ENCODE results near the gene CHST15. TPM values are rescaled to one million over a fixed set of nuclear protein-coding genes. Genes with fewer than 3 reads are reported as not detected.

Gene CHST15
- total RNA-seq, 2 donors from 2014 or later, result 4.7 to 10.2 TPM

DNA sequence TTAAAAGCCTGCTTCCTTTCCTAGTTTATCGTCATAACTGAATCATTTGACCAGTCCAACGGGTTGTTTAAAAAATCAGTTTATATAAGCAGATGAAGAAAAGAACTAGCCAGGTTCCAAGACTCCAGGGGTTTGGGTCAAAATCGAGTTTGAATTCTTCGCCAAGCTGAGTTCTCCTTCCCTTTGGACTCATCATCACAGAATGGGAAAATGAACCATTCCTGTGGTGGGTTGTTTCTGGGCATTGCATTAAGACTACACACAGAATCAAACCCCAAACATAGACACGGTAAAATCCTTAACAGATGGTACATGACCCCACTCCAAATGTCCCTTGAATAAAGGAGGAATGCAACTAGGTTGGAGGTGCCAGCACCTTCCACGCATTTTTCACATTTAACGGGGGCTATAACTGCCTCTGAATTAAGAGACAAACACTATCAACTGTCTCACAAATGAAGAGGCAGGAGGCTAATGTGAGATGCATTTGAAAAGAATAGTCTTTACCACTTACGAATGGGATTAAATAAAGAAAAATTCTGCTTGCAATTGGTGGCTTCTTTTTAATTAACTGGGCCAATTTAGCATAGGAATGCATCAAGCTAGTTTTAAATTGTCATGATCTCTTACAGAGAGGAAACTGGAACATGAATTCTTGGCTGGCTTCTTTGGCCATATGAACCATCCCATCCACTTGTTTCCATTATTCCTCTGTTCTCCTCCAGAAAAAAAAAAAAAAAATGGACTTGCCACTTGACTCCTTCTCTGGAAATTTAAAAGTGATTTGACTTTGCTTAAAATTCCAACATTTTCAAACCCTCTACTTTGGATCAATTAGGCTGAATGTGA, 61.1 kb downstream of the CHST15 start:
- intact Hi-C loops (cut with DNase I), result no loop called here
- no peak for DNase-seq
- H3K27ac ChIP-seq, result no peak overlapping the region
- H3K4me1 ChIP-seq, result no peaks in the 10 kb centered on the region
- no peak overlapping the region for H3K4me3 ChIP-seq
- no peaks in the 10 kb centered on the region for H3K27me3 ChIP-seq
- TF ChIP-seq, protein P1, sequence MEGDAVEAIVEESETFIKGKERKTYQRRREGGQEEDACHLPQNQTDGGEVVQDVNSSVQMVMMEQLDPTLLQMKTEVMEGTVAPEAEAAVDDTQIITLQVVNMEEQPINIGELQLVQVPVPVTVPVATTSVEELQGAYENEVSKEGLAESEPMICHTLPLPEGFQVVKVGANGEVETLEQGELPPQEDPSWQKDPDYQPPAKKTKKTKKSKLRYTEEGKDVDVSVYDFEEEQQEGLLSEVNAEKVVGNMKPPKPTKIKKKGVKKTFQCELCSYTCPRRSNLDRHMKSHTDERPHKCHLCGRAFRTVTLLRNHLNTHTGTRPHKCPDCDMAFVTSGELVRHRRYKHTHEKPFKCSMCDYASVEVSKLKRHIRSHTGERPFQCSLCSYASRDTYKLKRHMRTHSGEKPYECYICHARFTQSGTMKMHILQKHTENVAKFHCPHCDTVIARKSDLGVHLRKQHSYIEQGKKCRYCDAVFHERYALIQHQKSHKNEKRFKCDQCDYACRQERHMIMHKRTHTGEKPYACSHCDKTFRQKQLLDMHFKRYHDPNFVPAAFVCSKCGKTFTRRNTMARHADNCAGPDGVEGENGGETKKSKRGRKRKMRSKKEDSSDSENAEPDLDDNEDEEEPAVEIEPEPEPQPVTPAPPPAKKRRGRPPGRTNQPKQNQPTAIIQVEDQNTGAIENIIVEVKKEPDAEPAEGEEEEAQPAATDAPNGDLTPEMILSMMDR (IDR thresholded peaks at IDR 0.05), result no peak
- H3K36me3 ChIP-seq, result no peaks in the 10 kb centered on the region
- H3K9me3 ChIP-seq, result no peaks in the 10 kb centered on the region
- H3K9ac ChIP-seq (ENCODE audit: low read depth in 2 of 2, low read length in 2 of 2), result no peak overlapping the region

DNA sequence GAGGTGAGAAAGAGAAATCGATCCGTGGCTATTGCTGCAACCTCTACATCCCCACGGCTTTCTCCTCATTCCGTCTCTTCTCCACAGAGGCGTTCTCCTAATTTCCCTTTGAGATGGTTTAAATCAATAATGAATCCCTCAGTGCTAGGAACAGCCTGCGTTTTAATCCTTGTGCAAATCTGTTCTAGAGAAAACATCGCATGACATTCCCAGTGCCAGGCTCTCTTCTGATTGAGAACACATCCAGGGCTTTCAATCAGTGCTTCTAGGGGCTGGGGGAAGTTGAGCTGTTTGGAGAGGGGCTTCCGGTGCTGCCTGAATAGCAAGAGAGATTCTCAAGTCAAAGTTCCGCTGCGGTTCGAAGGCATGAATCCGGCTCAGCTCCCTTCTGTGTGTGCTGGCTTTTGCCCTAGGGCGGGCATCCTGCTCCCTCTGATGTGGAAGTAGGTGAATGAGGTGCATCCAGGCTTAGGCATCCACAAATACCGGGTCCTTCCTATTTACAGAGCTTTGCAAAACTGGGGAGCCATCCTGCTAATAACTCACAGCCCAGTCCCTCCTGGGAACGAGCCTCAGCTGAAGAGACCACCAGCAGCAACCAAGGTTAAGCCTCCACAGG, 62.8 kb downstream of the CHST15 start:
- no peak overlapping the region for H3K27ac ChIP-seq
- no peaks in the 10 kb centered on the region for H3K4me1 ChIP-seq
- H3K9me3 ChIP-seq, result no peaks in the 10 kb centered on the region
- TF ChIP-seq, protein P1 (IDR thresholded peaks at IDR 0.05), result no peak
- DNase-seq, result no peak
- H3K9ac ChIP-seq (ENCODE audit: low read depth in 2 of 2, low read length in 2 of 2), result no peak overlapping the region
- intact Hi-C loops (cut with DNase I), result no loop called here
- no peak overlapping the region for H3K4me3 ChIP-seq
- H3K36me3 ChIP-seq, result no peaks in the 10 kb centered on the region
- H3K27me3 ChIP-seq, result no peaks in the 10 kb centered on the region

DNA sequence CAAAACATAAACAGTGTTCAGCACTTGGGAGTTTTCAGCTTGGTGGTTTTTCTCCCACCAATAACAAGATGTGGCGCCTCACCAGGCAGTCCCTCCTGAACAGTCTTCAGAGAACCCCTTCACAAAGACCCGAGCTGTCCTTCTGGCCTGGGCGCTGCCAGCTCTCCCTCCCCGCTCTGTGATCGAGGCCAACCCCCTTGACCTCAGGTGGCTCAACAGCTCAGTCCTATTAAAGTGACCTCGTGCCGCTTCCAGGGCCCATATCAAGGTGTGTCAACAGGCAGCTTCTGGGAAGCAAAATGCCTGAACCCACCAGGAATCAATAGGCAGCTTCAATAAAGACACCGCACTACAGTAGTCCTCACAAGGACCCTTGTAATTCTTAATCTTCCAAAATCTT, 63.3 kb downstream of the CHST15 start:
- Histone ChIP-seq H3K9me3 (no peaks in the 10 kb centered on the region), H3K36me3 (no peaks in the 10 kb centered on the region), H3K27ac (no peak overlapping the region), H3K27me3 (no peaks in the 10 kb centered on the region), H3K9ac (ENCODE audit: low read depth in 2 of 2, low read length in 2 of 2) (no peak overlapping the region), H3K4me1 (no peaks in the 10 kb centered on the region), H3K4me3 (no peak overlapping the region)
- no peak for DNase-seq
- intact Hi-C loops (cut with DNase I), result no loop called here
- TF ChIP-seq, protein P1 (IDR thresholded peaks at IDR 0.05), result no peak

DNA sequence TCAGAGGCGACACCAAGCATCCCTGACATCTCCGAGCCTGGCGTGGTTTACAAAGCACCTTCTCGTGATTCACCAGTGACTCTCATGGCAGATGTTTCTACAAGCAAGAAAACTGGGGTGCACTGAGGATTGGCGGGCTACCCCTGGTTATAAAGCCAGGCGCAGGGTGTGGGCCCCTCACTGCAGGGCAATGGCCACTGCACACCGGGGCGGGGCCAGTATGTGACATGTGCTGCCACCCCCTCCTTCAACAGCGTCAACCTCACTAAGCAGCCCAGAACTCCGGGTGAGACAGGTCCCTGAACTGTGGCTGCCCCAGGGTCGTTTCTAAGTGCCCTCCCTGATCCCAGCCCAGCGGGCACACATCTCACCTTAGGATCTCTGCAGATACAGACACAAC, 63.8 kb downstream of the CHST15 start:
- no peak for DNase-seq
- TF ChIP-seq, protein P1 (IDR thresholded peaks at IDR 0.05), result no peak
- H3K9me3 ChIP-seq, result no peaks in the 10 kb centered on the region
- intact Hi-C loops (cut with DNase I), result no loop called here
- H3K27me3 ChIP-seq, result no peaks in the 10 kb centered on the region
- H3K27ac ChIP-seq, result no peak overlapping the region
- H3K4me1 ChIP-seq, result no peaks in the 10 kb centered on the region
- no peaks in the 10 kb centered on the region for H3K36me3 ChIP-seq
- no peak overlapping the region for H3K4me3 ChIP-seq
- no peak overlapping the region for H3K9ac ChIP-seq (ENCODE audit: low read depth in 2 of 2, low read length in 2 of 2)

DNA sequence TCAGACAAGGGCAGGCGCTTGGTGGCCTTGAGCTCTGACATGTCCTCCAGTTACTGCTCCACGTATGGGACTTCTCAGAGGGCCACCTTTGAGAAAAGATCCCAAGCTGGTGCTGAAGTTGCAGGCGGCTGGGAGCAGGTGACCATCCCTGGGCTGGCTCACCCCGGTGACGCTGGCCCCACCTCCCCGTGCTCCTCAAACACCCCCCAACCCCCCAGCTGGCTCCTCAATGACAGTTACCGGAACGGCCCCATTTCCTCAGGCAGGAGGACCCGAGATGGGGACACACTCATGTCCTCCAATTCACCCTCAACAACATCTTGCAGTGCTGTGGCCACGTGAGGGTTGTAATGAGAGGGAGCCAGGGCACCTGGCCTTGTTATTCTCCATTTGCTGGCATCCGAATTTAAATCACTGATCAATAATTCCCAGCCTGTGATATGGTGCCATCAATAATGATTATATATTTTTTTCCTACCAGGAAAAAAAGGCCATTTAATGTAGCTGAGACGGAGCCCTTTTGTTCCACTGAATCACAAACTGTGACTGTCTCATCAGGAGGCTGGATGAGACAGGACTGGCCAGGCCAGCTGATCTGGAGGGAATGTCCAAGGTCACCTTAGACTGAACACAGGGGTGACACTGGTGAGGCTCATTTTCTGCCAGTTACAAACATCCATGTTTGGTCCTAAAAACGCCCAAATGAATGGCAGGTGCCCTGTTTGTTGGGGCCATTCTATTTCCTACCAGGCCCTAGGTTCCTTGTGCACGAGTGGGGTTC, 64.5 kb downstream of the CHST15 start:
- H3K36me3 ChIP-seq, result no peaks in the 10 kb centered on the region
- no peaks in the 10 kb centered on the region for H3K27me3 ChIP-seq
- H3K27ac ChIP-seq, result no peak overlapping the region
- intact Hi-C loops (cut with DNase I), result no loop called here
- H3K9me3 ChIP-seq, result no peaks in the 10 kb centered on the region
- no peak for DNase-seq
- H3K9ac ChIP-seq (ENCODE audit: low read depth in 2 of 2, low read length in 2 of 2), result no peak overlapping the region
- TF ChIP-seq, protein P1 (IDR thresholded peaks at IDR 0.05), result no peak
- H3K4me3 ChIP-seq, result no peak overlapping the region
- no peaks in the 10 kb centered on the region for H3K4me1 ChIP-seq

All from colonic mucosa (tissue), 4 donors.